NCI-H2029 treated with DMSO at 0.1 percent for 48 hours (cell line): ENCODE measurements around the gene LRRC56.

Experiments used
- DNase-seq: peaks from one replicate; lab custom pipeline; 2025; lab: John Stamatoyannopoulos, UW

The LRRC56 gene

GRCh38 chr11:540583-541432, 3.5 kb downstream of the LRRC56 start:
- no peak for DNase-seq

- no peak for DNase-seq
Measured at GRCh38 chr11:541433-541885, 4.1 kb downstream of the LRRC56 start.

- DNase-seq, result no peak
Measured at GRCh38 chr11:544817-545166, 7.5 kb downstream of the LRRC56 start.

GRCh38 chr11:545171-545570, 7.8 kb downstream of the LRRC56 start:
- no peak for DNase-seq

GRCh38 chr11:548700-549603, 11.6 kb downstream of the LRRC56 start:
- no peak for DNase-seq

GRCh38 chr11:550021-550745, 12.9 kb downstream of the LRRC56 start:
- DNase-seq, result no peak

- no peak for DNase-seq
Measured at GRCh38 chr11:550746-551085, 13.4 kb downstream of the LRRC56 start.

- no peak for DNase-seq
Measured at GRCh38 chr11:551131-551530, 13.8 kb downstream of the LRRC56 start.

GRCh38 chr11:551596-551995, 14.3 kb downstream of the LRRC56 start:
- no peak for DNase-seq

GRCh38 chr11:553083-553987, 16.0 kb downstream of the LRRC56 start:
- no peak for DNase-seq

- no peak for DNase-seq
Measured at GRCh38 chr11:553988-554340, 16.6 kb downstream of the LRRC56 start.

GRCh38 chr11:554428-555226, 17.3 kb downstream of the LRRC56 start:
- DNase-seq, result peak; percentile 52

- DNase-seq, result no peak
Measured at GRCh38 chr11:555227-555779, 18.0 kb downstream of the LRRC56 start.

- DNase-seq, result no peak
Measured at GRCh38 chr11:555780-556661, 18.7 kb downstream of the LRRC56 start.

- DNase-seq, result no peak
Measured at GRCh38 chr11:556662-557256, 19.4 kb downstream of the LRRC56 start.

GRCh38 chr11:557328-558132, 20.2 kb downstream of the LRRC56 start:
- DNase-seq, result no peak

GRCh38 chr11:558503-558902, 21.2 kb downstream of the LRRC56 start:
- DNase-seq, result no peak

GRCh38 chr11:559020-559620, 21.8 kb downstream of the LRRC56 start:
- no peak for DNase-seq
